GM20431 (cell line): ENCODE data around the gene GABRA5.

Experiments used
- in situ Hi-C: fragments of 300-500 bp; cut with MseI, MboI; formaldehyde crosslinking; loops from one replicate; pipeline ENCODE4 v1.15.0; 2020; ENCODE audit warnings: low sequenced_read_pairs; ENCODE audit not compliant: unreplicated experiment

GABRA5 gene

DNA sequence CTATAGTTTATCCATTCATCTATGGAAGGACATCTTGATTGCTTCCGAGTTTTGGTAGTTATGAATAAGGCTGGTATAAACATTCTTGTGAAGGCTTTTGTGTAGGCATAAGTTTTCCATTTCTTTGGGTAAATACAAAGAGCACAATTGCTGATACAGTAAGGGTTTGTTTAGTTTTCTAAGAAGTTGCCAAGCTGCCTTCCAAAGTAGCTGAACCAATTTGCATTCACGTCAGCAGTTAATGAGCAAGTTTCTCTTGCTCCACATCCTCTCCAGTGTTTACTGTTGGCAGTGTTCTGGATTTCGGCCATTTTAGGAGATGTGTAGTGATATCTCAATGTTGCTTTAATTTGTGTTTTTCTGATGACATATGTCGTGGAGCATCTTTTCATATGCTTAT, 34.2 kb downstream of the GABRA5 start:
- in situ Hi-C loops, result no loop called here

GRCh38 chr15:26910715-26911114, 43.9 kb downstream of the GABRA5 start:
- in situ Hi-C loops, result no loop called here

DNA sequence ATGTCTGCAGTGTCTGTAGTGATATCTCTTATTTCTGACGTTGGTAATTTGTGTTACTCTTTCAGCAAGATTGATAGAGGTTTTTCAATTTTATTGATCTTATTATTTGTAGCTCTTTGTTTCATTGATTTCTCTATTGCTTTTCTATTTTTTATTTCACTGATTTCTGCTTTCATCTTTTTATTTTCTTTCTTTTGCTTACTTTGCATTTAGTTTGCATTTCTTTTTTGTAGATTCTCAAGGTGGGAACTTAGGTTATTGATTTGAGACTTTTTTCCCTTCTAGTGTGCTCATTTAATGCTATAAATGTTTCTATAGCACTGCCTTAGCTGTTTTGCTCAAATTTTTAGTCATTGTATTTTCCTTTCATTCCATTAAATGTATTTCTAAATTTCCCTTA, 54.6 kb downstream of the GABRA5 start:
- in situ Hi-C loops, result no loop called here

GRCh38 chr15:26926081-26926480, 59.2 kb downstream of the GABRA5 start:
- in situ Hi-C loops, result no loop called here

- in situ Hi-C loops, result no loop called here
Measured at GRCh38 chr15:26928051-26928450, 61.2 kb downstream of the GABRA5 start.

DNA sequence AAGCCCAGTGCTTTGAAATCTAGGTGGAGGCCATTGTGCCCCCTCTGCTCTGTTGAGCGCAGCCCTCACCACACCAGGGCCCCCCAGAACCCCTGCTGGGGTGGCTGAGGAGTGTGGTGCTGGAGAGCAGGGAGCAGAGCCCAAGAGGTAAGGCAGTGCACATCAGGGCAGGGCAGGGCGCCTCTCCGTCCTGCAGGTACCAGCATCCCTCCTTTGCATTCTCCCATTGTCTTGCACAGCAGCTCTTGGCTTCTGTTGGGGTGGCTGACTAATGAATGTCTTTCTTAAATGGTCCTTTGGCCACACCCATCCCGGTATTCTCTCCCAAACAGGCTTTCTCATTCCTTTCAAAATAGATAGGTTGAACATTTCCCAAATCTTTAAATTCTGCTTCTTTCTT, 62.7 kb downstream of the GABRA5 start:
- in situ Hi-C loops, result no loop called here

DNA sequence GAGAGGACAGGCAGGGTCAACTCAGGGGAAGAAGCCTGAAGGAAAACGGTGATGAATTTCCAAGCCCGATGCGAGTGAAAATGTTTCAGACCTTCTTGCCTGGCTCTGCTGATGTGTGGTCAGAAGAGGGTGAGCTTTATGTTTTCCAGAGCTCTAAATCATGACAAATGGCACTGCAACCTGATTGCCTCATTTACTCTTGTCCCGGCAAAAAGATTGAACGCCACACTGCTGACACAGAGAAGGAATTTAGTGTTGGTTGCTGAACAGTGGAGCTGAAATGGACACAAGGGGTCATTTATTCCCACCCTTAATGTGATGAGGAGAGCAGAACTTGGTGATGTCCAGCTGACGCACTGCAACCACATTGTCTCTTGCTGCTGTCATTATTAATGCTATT, 68.0 kb downstream of the GABRA5 start:
- in situ Hi-C loops, result no loop called here

- in situ Hi-C loops, result no loop called here
Measured at GRCh38 chr15:26935322-26935721, 68.5 kb downstream of the GABRA5 start.

GRCh38 chr15:26936502-26936901, 69.6 kb downstream of the GABRA5 start:
- in situ Hi-C loops, result no loop called here

- in situ Hi-C loops, result no loop called here
Measured at GRCh38 chr15:26937134-26937533, 70.3 kb downstream of the GABRA5 start.

- in situ Hi-C loops, result no loop called here
Measured at GRCh38 chr15:26939398-26939797, 72.5 kb downstream of the GABRA5 start.

DNA sequence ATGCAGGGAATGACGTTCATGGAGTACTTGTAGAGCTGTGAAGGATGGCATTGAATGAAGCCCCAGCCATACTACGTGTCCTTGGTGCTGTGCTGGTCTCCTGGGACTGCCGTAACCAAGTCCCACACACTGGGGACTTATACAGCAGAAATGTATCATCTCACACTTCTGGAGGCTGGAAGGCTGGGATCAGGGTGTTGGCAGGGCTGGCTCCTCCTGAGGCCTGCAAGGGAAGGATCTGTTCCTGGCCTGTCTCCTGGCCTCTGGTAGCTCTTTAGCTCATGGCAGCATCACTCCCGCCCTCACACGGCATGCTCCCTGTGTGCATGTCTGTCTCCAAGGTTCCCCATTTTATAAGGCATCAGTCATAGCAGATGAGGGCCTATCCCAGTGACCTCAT, 74.6 kb downstream of the GABRA5 start:
- in situ Hi-C loops, result no loop called here

DNA sequence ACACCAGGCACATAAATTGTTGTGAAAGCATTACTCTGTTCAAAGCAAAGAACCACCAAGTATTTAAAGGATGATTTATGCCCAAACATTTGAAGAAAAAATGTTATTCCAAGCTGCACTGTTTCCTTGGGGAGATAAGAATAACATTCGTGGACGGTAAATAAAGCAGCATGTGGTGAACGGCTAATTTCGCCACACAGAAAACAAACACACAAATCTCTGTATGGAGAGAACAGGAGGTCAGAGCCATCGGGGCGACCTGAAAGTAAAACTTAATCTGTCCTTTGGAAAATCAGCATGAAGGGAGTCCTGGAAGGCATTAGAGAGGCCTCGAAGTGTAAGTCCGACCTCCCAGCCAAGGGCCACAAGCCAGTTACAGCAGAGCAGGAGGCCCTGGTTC, 77.0 kb downstream of the GABRA5 start:
- in situ Hi-C loops, result no loop called here

DNA sequence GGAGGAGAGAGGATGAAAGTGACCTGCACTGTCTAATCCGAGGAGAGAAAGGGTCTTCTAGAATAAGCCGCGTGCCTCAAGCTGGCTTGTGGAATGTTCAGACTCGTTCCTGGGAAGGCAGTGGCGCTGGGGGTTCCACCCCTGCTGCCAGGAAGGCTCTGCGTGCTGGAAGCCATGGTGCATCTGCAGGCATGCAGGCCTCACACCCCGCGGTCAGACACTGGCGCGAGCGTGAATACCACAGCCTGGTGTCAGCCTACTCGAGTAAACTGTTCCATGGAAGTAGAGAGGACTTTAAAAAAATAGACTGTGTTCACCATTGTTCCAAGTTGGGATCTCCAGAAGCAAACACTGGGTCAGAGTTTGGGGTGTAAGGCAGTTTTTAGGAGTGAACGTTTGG, 78.2 kb downstream of the GABRA5 start:
- in situ Hi-C loops, result no loop called here

DNA sequence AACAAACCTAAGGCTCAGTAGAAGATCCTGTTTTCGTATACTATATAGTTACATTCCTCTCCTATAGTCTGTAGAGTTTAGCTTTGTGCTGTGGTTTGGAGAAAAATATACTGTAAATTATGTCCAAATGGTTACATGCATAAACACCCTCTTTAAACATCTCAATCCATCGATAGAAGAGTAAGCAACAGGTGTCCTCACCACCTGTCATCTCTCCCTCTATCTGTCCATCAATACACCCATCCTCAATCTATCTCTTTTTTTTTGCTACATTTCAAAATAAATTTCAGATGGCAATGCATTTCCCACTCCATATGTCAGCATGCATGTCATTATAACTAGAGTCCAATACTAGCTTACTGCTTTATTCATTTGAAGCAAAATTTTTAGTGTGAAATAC, 83.1 kb downstream of the GABRA5 start:
- in situ Hi-C loops, result no loop called here

DNA sequence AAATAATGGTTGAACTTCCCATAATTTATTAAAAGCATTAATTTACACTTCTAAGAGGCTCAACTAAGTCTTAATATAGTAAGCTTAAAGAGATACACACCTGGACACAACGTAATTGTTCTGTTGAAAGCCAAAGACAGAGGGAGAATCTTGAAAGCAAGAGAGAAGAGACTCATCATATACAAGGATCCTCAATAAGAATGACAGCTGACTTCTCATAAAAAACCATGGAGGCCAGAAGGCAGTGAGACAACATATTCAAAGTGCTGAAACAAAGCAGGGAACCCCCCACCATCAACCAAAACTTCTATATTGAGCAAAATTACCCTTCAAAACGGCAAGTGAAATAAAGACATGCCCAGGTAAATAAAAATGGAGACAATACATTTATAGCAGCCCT, 87.5 kb downstream of the GABRA5 start:
- in situ Hi-C loops, result no loop called here

GRCh38 chr15:26967719-26968269, 100.9 kb downstream of the GABRA5 start:
- in situ Hi-C loops, result no loop called here

DNA sequence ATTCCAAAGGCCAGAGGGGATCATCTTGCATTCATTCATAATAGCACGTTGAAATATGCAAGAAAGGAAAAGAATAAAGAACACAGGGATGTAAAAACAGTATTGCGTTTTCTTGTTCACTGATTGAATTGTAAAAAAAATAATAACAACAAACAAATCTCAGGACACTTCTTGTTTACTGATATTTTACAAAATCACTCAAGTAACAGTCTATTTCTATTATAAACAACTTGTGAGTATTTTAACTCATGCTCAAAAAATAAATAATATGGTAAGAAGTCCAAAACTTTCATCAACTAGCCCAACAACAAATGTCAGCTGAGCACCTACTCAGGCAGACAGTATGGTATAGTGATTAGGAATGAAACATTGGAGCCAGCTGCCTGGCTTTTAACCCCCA, 101.9 kb downstream of the GABRA5 start:
- in situ Hi-C loops, result no loop called here

- in situ Hi-C loops, result no loop called here
Measured at GRCh38 chr15:26970712-26971210, 103.9 kb downstream of the GABRA5 start, which contains the start of gene GABRG3. TSS of gene GABRG3 (plus strand) at chr15:26971181.

GRCh38 chr15:26971271-26972018, 104.6 kb downstream of the GABRA5 start:
- in situ Hi-C loops, result no loop called here

GRCh38 chr15:26972636-26973035, 105.8 kb downstream of the GABRA5 start:
- in situ Hi-C loops, result no loop called here
